Measurements from ENCODE around the gene STAB2.
A peak's percentile ranks its signal among the peaks of the same experiment; 100 is the strongest.

The STAB2 gene

GRCh38 chr12:103599274-103599673 is 12.2 kb downstream of the STAB2 start:
- TF ChIP-seq CTCF (conservative IDR thresholded peaks at IDR 0.05; ENCODE audit: low read length) = no peak
- no peak overlapping the region for H3K4me3 ChIP-seq (ENCODE audit: low read length)
- DNase-seq (ENCODE audit: low read depth) = no peak

GRCh38 chr12:103600967-103601728 is 14.1 kb downstream of the STAB2 start:
- H3K4me3 ChIP-seq (ENCODE audit: low read length) = no peak overlapping the region
- TF ChIP-seq CTCF (conservative IDR thresholded peaks at IDR 0.05; ENCODE audit: low read length) = no peak
- DNase-seq (ENCODE audit: low read depth) = no peak

GRCh38 chr12:103620395-103620794 is 33.3 kb downstream of the STAB2 start:
- H3K4me3 ChIP-seq (ENCODE audit: low read length) = no peak overlapping the region
- no peak for DNase-seq (ENCODE audit: low read depth)
- TF ChIP-seq CTCF (conservative IDR thresholded peaks at IDR 0.05; ENCODE audit: low read length) = no peak

- DNase-seq (ENCODE audit: low read depth) = no peak
- TF ChIP-seq CTCF (conservative IDR thresholded peaks at IDR 0.05; ENCODE audit: low read length) = no peak
- H3K4me3 ChIP-seq (ENCODE audit: low read length) = no peak overlapping the region
Observed at GRCh38 chr12:103623716-103624115, 36.6 kb downstream of the STAB2 start.

- peak; percentile 50 for DNase-seq (ENCODE audit: low read depth)
- no peak overlapping the region for H3K4me3 ChIP-seq (ENCODE audit: low read length)
- peak; percentile 46 for TF ChIP-seq CTCF (conservative IDR thresholded peaks at IDR 0.05; ENCODE audit: low read length)
Observed at GRCh38 chr12:103626498-103626897, 39.4 kb downstream of the STAB2 start.

- no peak overlapping the region for H3K4me3 ChIP-seq (ENCODE audit: low read length)
- TF ChIP-seq CTCF (conservative IDR thresholded peaks at IDR 0.05; ENCODE audit: low read length) = no peak
- DNase-seq (ENCODE audit: low read depth) = no peak
Observed at GRCh38 chr12:103627189-103627855, 40.2 kb downstream of the STAB2 start.
